ENCODE data around the gene MTHFD2.
A peak's percentile ranks its signal among the peaks of the same experiment; 100 is the strongest.
"Not testable (repeated sequence)": the region's sequence is repeated elsewhere in the genome, so short reads cannot be mapped to it uniquely, and the experiment has no call there.

MTHFD2 gene

GRCh38 chr2:74229865-74230264 is 31.4 kb downstream of the MTHFD2 start:
- DNase-seq (ENCODE audit: low read depth), result not testable (repeated sequence)

- DNase-seq (ENCODE audit: low read depth), result no peak
Measured at GRCh38 chr2:74232426-74232825, 34.0 kb downstream of the MTHFD2 start.

DNA sequence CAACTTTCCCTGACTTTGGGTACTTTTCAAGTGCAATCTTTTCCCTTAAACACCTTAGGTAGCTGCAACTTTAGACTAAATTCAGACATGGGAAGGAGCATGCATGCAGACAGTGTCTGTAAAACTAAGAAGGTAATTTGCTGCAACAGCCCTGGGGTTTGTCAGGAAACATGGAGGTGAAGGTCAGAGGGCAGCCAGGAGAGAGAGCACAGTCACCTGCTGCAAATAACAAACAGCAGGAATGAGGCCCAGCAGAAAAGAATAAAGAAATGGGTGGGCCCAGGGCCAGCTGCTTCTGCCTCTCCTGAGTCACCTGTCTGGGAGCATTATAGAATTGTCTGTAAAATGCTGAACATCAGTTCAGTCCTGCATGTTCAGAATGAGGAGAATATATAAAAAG is 35.2 kb downstream of the MTHFD2 start:
- DNase-seq (ENCODE audit: low read depth), result no peak

- DNase-seq (ENCODE audit: low read depth), result no peak
Measured at GRCh38 chr2:74235041-74235440, 36.6 kb downstream of the MTHFD2 start.

DNA sequence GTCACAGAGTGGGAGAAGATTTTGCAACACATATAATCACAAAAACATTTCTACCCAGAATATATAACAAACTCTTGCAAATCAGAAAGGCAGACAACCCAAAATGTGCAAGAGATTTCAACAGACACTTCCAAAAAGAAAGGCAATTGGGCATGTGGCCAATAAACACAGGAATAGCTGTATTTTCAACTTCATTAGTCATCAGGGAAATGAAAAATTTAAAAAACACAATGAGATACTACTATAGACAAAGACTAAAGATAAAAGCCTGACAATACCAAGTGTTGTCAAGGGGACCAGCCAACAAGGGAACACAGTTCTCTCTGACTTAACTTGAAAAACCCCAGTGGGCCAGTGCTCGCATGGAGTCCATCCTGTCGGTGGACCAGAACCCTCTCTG is 40.5 kb downstream of the MTHFD2 start:
- DNase-seq (ENCODE audit: low read depth), result no peak

DNA sequence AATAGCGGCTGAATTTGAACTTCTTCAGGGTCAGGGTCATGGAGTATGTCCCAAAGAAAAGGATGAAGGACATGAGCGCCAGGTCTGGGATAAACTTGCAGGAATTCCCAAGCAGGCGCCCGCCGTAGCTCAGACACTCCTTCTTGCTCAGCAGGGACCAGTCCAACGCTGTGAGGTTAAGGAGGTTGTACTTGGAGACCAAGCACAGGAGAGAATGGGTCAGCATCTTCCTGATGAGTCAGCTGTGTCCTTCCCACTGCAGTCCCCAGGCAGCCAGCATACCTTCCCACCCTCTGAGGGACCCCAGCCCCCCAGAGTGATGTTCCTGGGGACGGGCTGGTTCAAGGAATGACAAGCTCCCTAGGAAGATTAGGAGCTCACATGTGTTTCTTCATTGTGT is 40.9 kb downstream of the MTHFD2 start:
- no peak for DNase-seq (ENCODE audit: low read depth)

- DNase-seq (ENCODE audit: low read depth), result no peak
Measured at GRCh38 chr2:74242354-74243071, 44.1 kb downstream of the MTHFD2 start.

- DNase-seq (ENCODE audit: low read depth), result no peak
Measured at GRCh38 chr2:74244286-74244685, 45.9 kb downstream of the MTHFD2 start.

- no peak for DNase-seq (ENCODE audit: low read depth)
Measured at GRCh38 chr2:74246496-74247195, 48.2 kb downstream of the MTHFD2 start.

DNA sequence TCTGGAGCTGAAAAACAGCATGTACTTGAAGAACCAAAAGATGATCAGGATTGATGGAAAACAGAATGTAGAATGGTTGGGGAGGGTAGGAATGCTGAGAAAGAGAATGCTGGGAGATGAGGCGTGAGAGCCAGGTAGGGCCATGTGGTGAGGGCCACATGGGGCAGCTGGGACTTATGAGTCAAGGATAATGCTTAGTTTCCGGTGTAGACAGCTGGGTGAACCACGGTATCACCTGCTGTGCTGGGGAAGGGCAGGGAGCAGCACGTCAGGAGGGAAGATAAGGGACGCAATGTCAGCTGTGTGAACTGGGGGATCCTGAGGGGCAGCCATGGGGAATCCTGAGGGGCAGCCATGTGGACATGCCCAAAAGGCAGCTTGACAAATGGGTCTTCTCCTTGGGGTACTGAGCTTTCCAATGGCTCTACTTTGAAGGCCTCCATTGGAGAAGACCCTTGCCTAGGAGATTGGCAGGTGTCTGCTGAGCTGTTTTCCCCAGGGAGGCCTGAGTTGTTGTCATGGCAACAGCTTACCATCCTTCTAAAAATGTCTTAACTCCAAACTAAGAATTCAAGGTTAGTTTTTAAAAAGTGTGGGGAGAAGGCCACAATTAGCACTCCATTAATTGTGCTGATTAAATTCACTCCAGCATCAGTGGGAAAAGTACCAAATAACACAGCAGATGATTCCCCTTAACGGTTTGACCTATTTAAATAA is 51.1 kb downstream of the MTHFD2 start:
- DNase-seq (ENCODE audit: low read depth), result no peak

DNA sequence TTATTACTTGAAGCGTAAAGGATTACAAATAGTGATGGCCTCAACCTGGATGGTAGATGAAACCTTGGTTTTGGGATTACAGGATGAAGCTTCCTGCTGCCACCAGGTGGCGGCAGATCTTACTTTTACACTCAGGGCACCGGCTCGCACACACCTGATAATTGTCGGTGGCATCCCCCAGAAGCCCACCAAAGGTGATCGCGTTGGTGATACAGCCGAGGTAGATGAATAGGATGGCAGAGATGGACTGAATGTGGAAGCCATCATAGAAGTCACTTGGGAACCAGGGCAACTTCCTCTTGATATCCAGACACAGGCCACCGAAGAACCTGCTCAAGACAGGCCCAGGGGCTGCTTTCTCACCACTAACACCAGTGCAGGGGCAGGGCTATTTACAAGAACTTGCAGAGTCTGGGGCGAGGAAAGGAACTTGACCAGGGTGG is 51.8 kb downstream of the MTHFD2 start:
- peak; percentile 9 for DNase-seq (ENCODE audit: low read depth)

DNA sequence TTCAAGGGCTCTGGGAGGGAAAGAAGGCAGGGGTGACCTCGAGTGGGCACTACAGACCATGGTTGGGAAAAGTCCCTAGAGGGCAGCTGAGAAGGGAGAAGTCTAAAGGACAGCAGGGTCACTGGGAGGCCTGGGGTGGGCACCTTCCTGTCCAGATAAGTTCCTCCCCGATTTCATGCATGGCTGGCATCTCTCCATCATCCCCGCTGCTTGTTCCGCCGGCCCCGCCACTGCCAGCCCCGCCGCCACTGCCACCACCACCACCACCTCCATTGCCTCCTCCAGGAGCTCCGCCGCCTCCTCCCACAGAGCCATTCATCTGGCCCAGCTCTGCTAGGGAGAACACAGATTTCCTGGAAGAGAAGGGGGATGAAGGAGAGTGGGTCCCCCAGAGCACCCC is 53.6 kb downstream of the MTHFD2 start:
- DNase-seq (ENCODE audit: low read depth), result no peak

GRCh38 chr2:74252862-74253261 is 54.4 kb downstream of the MTHFD2 start:
- no peak for DNase-seq (ENCODE audit: low read depth)

DNA sequence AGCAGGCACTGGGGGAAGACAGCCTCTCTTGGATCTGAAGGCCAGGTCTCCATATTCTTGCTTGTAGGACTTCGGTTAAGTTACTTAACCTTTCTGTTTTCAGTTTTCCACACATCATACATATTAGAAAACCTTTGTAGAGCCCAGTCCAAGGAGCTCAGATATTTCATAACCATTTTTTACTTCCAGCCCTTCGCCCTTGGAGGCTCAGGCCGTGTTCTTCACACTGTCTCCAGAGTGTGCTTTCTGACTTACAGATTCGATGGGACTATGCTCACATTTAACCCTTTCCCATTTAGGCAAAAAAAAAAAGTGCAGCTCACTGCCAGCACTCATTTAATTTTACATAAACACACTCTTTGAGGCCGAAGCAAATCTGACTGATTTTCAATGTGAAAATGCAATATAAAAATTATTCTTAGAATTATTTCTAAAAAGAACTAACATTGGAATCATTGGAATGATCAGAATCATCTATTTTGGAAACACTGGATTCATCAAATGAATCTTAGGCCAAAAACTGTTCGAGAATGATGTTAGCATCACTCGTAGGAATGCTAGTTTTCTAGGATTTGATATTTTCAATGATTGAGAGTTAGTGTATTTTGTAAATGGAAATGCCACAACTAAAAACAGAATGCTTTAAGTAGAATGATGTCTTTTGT is 55.0 kb downstream of the MTHFD2 start:
- DNase-seq (ENCODE audit: low read depth), result no peak

DNA sequence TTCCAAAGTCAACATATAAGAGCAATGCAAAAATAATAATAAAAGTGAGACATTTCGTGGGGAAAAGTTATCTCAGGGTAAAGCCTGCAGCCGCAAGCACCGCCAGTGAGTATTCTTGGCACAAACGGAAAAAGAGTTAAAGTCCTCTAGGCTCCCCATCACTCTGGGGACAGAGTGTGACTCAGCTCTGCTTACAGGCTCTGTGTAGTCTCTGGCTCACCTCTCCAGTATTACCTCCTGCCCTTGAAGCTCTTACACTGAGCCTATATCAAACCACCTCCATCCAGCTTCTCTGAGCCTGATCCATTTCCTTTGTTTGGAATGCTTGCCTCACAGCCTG is 55.5 kb downstream of the MTHFD2 start:
- no peak for DNase-seq (ENCODE audit: low read depth)

DNA sequence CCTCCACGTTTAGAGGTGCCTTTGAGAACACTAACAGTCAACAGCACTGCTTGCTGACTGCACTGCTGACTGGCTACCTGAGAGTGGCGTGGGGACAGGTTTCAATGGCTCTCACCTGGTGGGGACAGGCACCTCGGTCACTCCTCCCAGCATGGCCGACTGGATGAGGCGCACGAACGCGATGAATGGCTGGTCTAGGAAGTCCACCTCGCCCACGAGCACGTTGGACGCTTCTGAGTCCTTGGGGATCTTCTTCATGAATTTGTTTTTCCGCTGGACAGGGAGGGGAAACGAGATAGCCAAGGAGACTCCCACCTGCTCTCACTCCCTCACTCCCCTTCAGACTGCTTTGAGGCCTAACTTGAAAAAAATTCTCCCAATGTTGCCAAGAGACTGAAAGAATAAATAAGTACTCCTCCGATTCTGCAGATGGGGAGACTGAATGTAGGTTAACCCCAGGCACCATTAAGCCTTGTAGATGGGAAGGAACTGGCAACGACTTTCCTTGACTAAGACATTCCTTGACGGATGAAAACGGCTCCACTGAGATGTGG is 57.3 kb downstream of the MTHFD2 start:
- DNase-seq (ENCODE audit: low read depth), result no peak

GRCh38 chr2:74259191-74259590 is 60.8 kb downstream of the MTHFD2 start:
- DNase-seq (ENCODE audit: low read depth), result no peak

GRCh38 chr2:74259733-74260132 is 61.3 kb downstream of the MTHFD2 start:
- DNase-seq (ENCODE audit: low read depth), result no peak

- DNase-seq (ENCODE audit: low read depth), result no peak
Measured at GRCh38 chr2:74260495-74260894, 62.1 kb downstream of the MTHFD2 start.

DNA sequence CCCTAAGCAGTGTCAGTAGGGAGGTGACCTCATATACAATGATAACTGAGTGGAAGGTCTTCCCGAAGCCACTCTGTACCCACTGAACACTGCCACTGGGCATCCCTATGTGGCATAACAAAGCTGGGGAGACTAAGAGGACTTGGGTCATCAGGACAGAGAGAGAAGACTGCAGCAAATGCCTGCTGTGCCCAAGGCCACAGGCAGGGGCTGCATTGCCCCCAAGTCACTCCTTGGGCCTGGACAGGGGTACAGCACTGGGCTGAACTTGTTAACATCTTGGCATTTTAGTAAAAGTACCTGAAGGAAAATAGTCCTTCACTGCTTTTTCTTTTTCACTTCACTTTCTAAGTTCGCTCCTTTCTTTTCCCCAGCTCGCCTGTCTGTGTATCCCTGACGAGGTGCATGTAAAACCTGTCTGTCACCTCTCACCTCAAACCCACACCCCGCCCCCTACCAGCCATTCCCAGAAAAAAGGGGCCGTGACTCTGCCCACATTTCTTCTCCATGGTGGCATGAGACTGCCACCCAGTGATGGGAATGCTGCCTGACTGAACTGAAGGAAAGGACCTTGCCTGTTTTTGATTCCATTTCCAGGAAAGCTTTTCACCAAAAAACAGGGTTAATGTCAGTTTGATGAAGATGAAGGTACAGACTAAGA is 62.9 kb downstream of the MTHFD2 start:
- no peak for DNase-seq (ENCODE audit: low read depth)

GRCh38 chr2:74262681-74263080 is 64.3 kb downstream of the MTHFD2 start:
- no peak for DNase-seq (ENCODE audit: low read depth)

DNA sequence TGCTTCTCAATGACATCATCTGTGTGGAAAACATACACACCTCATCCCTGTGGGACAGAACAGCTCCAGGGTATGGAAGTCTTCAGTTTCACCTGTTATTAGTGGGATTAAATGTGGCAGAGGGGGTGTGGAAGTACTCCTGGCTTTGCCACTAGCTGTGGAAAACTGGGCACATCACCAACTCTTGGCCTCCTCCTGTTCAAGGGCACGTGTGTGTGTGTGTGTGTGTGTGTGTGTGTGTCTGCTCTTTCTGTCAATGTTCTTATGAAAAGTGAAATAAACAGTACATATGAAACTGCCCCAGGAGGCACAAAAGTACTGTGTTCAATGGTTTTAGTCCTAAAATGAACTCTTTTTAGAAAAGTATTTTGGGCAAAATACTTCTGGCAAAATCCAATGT is 65.9 kb downstream of the MTHFD2 start:
- DNase-seq (ENCODE audit: low read depth), result no peak
